GM21619 (cell line): ENCODE measurements around the gene LNX2.

ENCODE experiments used
- ATAC-seq: cut with Tn5 transposase; IDR thresholded peaks from one replicate; pipeline ENCODE4 v1.9.1; 2021; ENCODE audit not compliant: unreplicated experiment

Gene LNX2

DNA sequence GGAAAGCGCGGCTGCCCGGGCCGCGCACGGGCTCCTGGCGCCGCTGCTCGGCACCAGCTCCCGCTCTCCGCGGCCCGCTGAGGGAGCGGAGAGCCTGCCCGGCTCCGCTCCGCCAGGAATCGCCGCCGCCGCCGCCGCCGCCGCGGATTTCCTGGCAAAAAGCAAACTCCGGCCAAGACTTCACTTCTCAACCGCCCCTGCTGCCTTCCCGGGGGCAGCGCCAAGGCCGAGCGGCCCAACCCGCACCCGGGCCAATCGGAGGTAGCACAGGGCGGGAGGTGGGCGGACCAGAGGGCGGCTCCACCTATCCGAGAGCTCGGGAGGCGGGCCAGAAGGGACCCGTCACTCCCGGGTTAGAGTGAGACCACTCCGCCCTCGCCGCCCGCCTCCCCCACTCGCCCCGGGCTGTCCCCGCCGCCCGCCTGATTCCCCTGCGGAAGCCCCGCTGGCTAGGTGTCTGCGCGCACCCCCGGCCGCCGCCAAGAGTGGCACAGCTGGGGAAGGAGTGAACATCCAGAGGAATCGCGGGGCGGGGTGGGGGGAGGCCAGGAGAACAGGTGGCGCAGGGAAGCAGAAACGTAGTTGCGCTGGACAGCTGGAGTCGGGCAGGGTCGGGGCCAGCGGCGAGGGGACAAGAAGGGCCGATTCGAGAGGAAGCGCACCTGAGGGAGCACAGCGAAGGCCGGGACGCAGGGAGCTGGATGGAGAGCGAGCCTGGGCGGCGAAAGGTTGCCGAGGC lies at the start of gene LNX2:
Gene LNX2 (minus strand): TSS at position 153 of the 739 bp plus-strand sequence. CDS start 38,826 bp downstream, outside the sequence.
- peak; percentile 82 for ATAC-seq

- no peak for ATAC-seq
Measured at GRCh38 chr13:27667946-27668345, 47.6 kb upstream of the LNX2 start.

GRCh38 chr13:27666951-27667350 lies 46.6 kb upstream of the LNX2 start:
- ATAC-seq: no peak

- no peak for ATAC-seq
Measured at GRCh38 chr13:27665761-27666160, 45.4 kb upstream of the LNX2 start.

DNA sequence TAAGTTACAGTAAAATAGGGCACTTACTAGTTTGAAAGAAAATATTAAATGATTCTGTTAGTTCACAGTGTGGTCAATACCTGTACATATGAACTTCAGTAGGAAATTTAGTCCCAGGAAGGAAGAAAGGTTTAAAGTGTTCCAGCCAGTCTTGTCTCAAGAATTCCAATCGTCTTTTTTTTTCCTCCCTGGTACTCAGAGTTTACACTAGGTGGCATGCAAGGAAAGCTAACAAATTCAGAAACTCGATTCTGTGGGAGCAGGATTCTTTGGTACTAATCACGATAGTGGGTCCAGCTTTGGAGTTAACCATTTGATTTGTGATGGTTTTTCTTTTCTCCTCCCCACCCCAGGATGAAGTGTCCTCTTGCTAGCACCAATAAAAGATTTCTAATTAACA lies 45.0 kb upstream of the LNX2 start:
- ATAC-seq: no peak

DNA sequence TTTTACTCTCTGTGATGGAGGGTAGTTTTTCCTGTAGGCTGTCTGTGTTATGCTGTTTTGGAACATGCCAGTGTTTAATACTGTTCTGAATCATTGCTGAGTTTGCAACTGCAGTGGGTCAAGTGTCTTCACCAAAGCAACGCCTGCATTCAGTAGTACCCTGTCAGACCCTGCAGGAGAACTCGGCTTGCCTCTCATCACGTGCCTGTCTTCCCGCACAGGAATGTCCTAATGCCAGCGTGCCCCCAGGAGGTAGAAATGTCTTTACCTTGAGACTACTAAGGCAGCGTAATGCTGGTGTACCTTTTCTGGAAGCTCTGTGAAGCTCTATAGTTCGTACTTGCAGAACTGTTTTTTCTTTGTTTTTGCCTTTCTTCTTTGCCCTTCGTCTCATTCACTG lies 43.6 kb upstream of the LNX2 start:
- ATAC-seq: no peak

- no peak for ATAC-seq
Measured at GRCh38 chr13:27662738-27663470, 42.6 kb upstream of the LNX2 start.

- ATAC-seq: no peak
Measured at GRCh38 chr13:27661017-27661416, 40.7 kb upstream of the LNX2 start.

DNA sequence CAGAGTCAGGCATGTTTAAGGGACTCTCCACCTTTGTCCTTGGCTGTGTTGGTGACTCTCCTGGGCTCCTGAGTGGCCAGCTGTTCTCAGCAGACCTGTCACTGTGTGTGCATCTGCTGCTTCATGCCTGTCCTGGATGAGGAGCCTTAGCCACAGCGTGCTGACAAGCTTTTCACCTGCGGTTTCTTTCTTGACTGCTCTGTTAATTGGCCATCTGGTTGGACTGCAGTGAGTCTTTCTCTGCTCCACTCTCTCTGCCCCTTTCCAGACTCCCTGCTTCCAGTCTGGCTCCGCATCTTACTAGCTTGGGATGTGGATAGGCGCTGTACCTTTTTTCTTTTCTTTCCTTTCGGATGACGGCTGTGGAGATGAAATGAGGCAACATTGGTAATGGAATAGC lies 40.2 kb upstream of the LNX2 start:
- no peak for ATAC-seq

GRCh38 chr13:27659145-27659865 lies 39.0 kb upstream of the LNX2 start:
- ATAC-seq: no peak

DNA sequence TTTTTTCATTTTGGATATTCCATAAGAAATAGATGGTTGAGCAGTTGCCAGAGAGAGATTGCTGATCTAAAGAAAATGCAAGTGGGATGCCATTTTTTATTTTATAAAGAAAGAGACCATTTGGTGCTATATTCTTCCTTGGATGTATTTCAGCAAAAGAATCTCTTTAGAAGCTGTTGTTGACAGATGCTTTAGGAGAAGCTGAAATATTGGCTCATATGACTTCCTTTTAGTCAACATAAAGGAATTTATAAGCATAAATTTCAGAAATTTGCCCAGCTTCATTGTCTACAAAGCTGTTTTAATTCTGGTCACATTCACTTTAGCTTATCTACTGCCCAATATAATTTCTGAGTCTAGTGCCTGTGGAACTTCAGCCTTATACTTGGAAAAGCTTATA lies 38.2 kb upstream of the LNX2 start:
- ATAC-seq: no peak

DNA sequence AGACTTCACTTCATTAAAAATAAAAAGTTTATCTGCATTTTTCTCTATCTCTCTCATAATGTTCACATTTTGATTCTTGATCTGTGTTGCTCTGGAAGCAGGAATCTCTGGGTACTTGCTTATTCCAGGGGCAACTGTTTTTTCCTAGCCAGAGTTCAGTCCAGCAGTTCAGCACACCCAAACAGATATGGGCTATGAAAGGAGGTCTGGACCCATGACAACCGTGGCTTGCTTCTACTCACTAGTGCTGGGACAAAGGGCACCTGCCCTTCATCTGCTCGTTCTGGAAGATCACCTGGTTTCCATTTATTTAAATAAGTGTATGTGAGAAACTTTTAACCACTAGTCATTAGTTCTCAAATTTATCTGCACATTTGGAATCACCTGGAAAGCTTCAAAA lies 37.4 kb upstream of the LNX2 start:
- no peak for ATAC-seq

DNA sequence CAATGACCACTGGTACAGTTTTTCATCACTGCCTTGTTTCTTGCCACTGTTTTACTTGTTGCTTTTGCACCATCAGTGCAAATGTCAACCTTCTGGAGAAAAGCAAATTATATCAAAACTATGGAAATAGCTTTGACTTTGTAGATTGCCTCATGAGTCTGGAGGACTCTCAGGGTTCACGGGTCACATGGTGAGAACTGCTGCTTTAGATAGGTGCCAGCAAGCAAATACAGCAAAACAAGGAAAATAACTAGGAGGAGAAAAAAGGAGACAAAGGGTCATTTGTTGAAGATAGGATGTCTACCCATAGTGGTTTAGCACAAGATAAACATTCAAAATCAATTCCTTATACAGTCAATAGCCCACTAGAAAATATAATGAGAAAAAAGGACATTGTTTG lies 34.5 kb upstream of the LNX2 start:
- ATAC-seq: no peak

- ATAC-seq: no peak
Measured at GRCh38 chr13:27654059-27654458, 33.7 kb upstream of the LNX2 start.

DNA sequence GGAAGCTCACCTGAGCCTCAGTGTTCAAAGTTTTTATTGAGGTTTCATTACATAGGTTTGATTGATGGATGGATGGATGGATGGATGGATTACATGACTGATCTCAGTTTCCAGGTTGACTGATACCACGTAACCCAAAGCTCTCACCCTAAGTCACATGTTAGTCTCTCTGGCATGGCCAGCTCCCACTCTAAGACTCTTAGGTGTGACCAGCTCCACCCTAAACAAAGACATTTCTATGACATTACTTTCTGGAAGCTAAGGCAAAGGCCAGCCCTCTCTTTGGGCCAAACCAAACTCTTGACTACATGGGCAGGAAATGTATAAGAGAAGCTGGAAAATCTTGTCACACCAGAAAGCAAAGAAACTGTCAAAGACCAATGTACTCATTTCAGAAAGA lies 30.0 kb upstream of the LNX2 start:
- ATAC-seq: no peak

DNA sequence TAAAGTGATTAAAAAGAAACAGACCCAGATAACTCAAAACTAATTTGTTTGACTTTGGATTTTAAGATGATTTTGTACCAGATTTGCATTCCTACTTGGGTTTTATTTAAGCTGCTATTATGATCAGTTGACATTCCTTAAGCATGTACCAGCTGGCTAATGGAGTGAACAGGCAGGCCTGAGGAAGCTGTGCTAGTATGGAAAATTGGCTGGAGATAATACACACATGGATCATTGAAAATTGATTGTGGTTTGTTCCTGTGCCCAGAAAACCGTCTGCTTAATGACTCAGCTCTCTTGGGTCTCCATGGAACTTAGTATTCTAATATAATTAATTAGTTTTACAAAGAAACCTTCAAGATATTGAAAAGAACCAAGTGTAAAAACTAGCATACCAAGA lies 24.0 kb upstream of the LNX2 start:
- ATAC-seq: no peak

- ATAC-seq: no peak
Measured at GRCh38 chr13:27643334-27644132, 23.2 kb upstream of the LNX2 start.

DNA sequence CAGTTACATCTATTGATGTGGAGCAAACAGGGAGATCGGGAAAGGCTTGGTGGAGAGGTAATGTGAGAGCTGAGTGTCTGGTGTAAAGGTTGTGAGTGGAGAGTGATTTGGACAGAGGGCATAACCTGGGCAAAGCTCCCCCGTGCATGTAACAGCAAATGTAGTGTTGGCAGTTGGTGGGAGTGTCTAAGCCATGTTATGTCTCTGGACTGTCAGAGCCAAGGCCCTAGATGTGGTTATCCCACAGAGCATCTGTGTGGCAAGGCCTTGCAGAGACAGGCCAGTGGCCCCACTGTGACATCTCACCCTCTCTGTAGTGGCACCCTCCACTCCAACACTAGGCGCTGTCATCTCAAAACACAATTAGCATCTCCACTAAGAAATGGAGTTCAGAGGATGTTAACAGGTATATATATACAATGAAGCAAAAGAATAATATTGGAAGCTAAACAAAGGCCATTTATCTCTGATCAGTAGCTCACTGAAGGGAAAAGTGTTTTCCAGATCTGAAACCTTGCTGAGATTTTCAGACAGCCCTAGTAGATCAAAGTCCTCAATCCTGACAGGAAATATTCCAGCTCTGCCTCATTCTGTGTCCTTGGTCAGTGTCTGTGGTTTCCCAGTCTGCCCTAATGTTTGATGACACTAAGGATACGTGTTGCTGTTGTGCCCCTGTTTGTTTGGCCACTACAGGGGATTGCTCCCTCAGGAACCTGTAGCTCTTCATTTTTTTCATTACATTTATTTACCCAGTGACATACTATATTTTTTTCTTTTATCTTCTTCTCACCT lies 21.6 kb upstream of the LNX2 start:
- no peak for ATAC-seq

DNA sequence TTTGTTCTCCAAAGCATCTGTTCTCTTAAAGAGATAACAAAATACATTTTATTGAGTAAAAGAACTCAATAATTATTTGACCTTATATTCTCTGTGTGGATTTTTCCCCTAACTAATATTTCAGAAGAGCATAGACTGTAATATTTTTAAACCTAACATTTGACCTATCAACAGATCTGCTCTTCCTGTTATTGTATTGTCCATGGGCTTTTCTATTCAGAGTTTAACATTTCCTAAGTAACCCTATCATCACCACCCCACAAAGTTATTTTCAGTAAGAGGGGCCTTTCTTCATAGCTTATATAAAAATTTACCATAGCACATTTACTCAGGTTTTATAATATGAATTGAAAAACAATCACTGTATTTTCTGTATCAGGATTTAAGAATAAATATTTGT lies 18.9 kb upstream of the LNX2 start:
- ATAC-seq: no peak

DNA sequence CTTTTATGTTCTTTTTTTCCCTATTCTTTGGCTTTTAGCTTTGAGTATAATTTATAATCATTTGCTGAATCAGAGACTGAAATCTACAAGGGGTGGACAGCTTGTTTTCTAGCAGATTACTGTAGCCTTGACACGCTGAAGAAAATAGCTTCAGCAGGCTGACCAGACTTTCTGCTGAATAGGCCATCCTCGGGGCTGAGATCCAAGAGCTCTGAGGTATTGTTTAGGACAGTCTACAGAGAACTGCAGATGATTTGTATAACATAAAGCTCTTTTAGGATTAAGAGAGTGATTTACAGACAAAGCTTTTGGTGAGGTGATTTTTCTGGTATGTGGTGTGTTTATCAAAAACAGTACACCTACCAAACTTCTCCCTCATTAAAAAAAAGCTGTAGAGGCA lies 18.2 kb upstream of the LNX2 start:
- no peak for ATAC-seq
